ENCODE measurements around the gene FCN1. TPM values are rescaled to one million over a fixed set of nuclear protein-coding genes. Genes with fewer than 3 reads are reported as not detected.

The FCN1 gene
- total RNA-seq, 1 experiment from 2014 or later, result not detected

DNA sequence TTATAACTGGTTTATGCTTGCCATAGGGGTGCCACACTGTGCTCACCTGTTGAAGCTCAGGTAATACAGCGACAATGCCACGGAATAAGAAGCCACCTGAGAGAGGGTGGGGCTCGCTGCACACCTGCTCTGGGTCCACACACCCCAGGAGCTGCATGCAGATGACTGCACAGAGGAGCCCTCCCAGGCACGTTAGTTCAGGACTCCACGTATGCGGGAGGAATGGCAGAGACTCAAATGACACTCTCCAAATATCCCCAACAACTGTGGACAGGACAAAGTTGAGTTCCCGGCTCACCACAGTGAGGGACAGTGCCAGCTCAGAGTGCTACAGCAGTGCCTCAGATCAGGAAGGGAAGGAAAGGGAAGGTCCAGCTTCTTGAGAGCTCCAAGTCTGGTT, 5.8 kb upstream of the FCN1 start:
- Histone ChIP-seq H3K79me2 (ENCODE audit: low read length) (no peaks in the 10 kb centered on the region), H3K9ac (ENCODE audit: low read length) (no peak overlapping the region), H3K9me3 (ENCODE audit: low read length) (no peaks in the 10 kb centered on the region), H4K20me1 (ENCODE audit: low read length) (no peaks in the 10 kb centered on the region), H3K4me2 (ENCODE audit: low read length) (no peak overlapping the region), H3K4me3 (ENCODE audit: low read length) (no peak overlapping the region), H3K36me3 (ENCODE audit: low read depth, low read length) (no peaks in the 10 kb centered on the region), H2AFZ (ENCODE audit: low read length) (no peak overlapping the region), H3K27me3 (ENCODE audit: low read length) (no peaks in the 10 kb centered on the region), H3K27ac (ENCODE audit: low read length) (no peak overlapping the region), H3K4me1 (ENCODE audit: insufficient read depth, low read length) (no peaks in the 10 kb centered on the region), H3F3A (ENCODE audit: low read length, unreplicated experiment) (no peaks in the 10 kb centered on the region), H3K9me2 (replicated peaks; ENCODE audit: low read length) (no peaks in the 10 kb centered on the region)
- DNase-seq (no peak), ATAC-seq (no peak)
- ChIA-PET CTCF (no interaction called here), POLR2A (ENCODE audit: unreplicated experiment) (no interaction called here)
- intact Hi-C loops (cut with micrococcal nuclease), result no loop called here
- TF ChIP-seq EZH2phosphoT487 (IDR thresholded peaks at IDR 0.05; ENCODE audit: borderline replicate concordance, low read length) (no peak), CTCF (conservative IDR thresholded peaks at IDR 0.05; ENCODE audit: low read depth, low read length) (no peak), EZH2 (IDR thresholded peaks at IDR 0.05; ENCODE audit: low read length, unreplicated experiment) (no peak)
- no TSS peak for BruUV-seq (replicated peaks)

DNA sequence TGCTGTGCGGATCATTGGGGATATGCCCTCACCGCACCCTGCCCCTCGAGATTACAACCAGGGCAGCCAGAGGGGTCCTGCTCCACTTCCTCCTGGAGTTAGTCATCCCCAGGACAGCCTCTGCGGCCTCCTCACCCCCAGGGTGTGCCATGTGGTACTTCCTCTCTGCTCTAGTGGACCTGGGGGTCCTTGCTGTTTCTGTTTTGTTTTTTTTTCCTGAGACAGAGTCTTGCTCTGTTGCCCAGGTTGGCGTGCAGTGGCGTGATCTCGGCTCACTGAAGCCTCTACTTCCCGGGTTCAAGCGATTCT, 5.2 kb upstream of the FCN1 start:
- Histone ChIP-seq H2AFZ (ENCODE audit: low read length) (no peak overlapping the region), H3K27me3 (ENCODE audit: low read length) (peaks cover 2% of the 10 kb centered on the region; the same call in 1 of the 2 replicates), H3K4me1 (ENCODE audit: insufficient read depth, low read length) (no peaks in the 10 kb centered on the region), H3K79me2 (ENCODE audit: low read length) (no peaks in the 10 kb centered on the region), H3K9ac (ENCODE audit: low read length) (no peak overlapping the region), H4K20me1 (ENCODE audit: low read length) (no peaks in the 10 kb centered on the region), H3K36me3 (ENCODE audit: low read depth, low read length) (no peaks in the 10 kb centered on the region), H3K9me3 (ENCODE audit: low read length) (no peaks in the 10 kb centered on the region), H3K27ac (ENCODE audit: low read length) (no peak overlapping the region), H3K9me2 (replicated peaks; ENCODE audit: low read length) (no peaks in the 10 kb centered on the region), H3K4me3 (ENCODE audit: low read length) (no peak overlapping the region), H3F3A (ENCODE audit: low read length, unreplicated experiment) (no peaks in the 10 kb centered on the region), H3K4me2 (ENCODE audit: low read length) (no peak overlapping the region)
- TF ChIP-seq CTCF (conservative IDR thresholded peaks at IDR 0.05; ENCODE audit: low read depth, low read length), result no peak
- CTCF ChIA-PET, result no interaction called here
- POLR2A ChIA-PET (ENCODE audit: unreplicated experiment), result no interaction called here
- intact Hi-C loops (cut with micrococcal nuclease), result no loop called here
- no peak for ATAC-seq
- BruUV-seq (replicated peaks), result no TSS peak
- no peak for DNase-seq

DNA sequence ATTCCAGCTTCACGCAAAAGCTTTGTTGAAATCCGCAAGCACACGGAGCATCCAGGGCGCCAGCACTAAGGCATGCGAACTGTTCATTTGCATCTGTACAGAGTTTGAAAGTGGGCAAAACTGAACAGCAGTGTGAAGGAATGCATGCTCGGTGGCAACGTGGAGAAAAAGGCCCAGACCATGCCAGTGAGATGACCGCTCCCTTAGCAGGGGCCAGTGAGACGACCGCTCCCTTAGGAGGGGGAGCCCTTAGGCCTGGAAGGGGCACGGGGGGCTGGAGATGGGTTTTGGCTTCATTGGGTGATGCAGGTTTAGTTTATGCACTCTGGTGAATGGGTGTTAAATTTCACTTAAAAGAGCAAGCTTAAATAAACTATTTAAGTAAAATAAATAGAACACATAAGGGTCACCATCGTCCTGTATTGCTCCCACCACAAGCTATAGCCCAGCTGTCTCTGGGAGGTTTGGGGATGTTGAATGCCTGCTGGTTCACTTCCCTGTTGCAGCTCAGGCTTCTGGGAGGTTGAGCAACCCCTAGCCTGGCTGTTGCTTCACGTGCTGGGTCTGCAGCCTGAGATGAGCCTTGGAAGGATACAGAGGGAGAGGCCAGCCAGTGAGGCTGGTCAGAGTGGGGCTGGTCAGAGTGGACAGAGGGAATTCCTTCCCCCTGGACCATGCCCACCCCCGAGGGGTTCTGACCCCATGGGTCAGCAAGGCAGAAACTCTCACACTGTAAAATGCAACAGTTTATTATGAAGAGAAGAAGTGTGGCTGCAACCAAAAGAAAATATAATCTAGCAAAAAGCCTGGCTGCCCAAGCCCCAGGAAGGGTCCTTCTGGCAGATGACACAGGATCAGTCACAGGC, 4.6 kb upstream of the FCN1 start:
- POLR2A ChIA-PET (ENCODE audit: unreplicated experiment), result no interaction called here
- no peak overlapping the region for H3K4me2 ChIP-seq (ENCODE audit: low read length)

More for the DNA sequence above, 4.6 kb upstream of the FCN1 start:
- CTCF ChIA-PET, result no interaction called here
- no peaks in the 10 kb centered on the region for H3K79me2 ChIP-seq (ENCODE audit: low read length)
- intact Hi-C loops (cut with micrococcal nuclease), result no loop called here
- no peak for TF ChIP-seq CTCF (conservative IDR thresholded peaks at IDR 0.05; ENCODE audit: low read depth, low read length)
- TF ChIP-seq EZH2phosphoT487 (IDR thresholded peaks at IDR 0.05; ENCODE audit: borderline replicate concordance, low read length), result no peak
- no peak for TF ChIP-seq EZH2 (IDR thresholded peaks at IDR 0.05; ENCODE audit: low read length, unreplicated experiment)
- H4K20me1 ChIP-seq (ENCODE audit: low read length), result no peaks in the 10 kb centered on the region
- ATAC-seq, result no peak
- no peak overlapping the region for H2AFZ ChIP-seq (ENCODE audit: low read length)
- H3K9me2 ChIP-seq (replicated peaks; ENCODE audit: low read length), result no peaks in the 10 kb centered on the region
- H3K4me3 ChIP-seq (ENCODE audit: low read length), result no peak overlapping the region
- no TSS peak for BruUV-seq (replicated peaks)
- no peaks in the 10 kb centered on the region for H3K36me3 ChIP-seq (ENCODE audit: low read depth, low read length)
- DNase-seq, result no peak
- peaks cover 8% of the 10 kb centered on the region for H3K27me3 ChIP-seq (ENCODE audit: low read length)
- H3K9ac ChIP-seq (ENCODE audit: low read length), result no peak overlapping the region
- no peaks in the 10 kb centered on the region for H3F3A ChIP-seq (ENCODE audit: low read length, unreplicated experiment)
- H3K27ac ChIP-seq (ENCODE audit: low read length), result no peak overlapping the region
- H3K4me1 ChIP-seq (ENCODE audit: insufficient read depth, low read length), result no peaks in the 10 kb centered on the region
- no peaks in the 10 kb centered on the region for H3K9me3 ChIP-seq (ENCODE audit: low read length)
